Erythroblast (primary cell): ENCODE measurements around the gene KDM4C.

Source experiments
- GATA1 ChIP-seq: IDR thresholded peaks from 2 replicates; pipeline ENCODE4 v1.6.1; 2011; ENCODE audit warnings: low read depth, mild to moderate bottlenecking, control low read depth, low read length, moderate library complexity
- POLR2A ChIP-seq: IDR thresholded peaks from 2 replicates; pipeline ENCODE4 v1.6.1; 2011; ENCODE audit warnings: mild to moderate bottlenecking, low read length

- TF ChIP-seq POLR2A (no peak), GATA1 (no peak)
Measured at GRCh38 chr9:7196467-7196866, 438.7 kb downstream of the KDM4C start.
